Measurements from ENCODE around the gene FASLG. TPM values are rescaled to one million over a fixed set of nuclear protein-coding genes. Genes with fewer than 3 reads are reported as not detected.

Gene FASLG
- total and polyA plus RNA-seq, 10 of the 15 experiments (the other 5 are each of a cell fraction or from before 2014, with no cell fraction given) = 0.05 to 4.0 (median 0.09) TPM; not detected in 2

DNA sequence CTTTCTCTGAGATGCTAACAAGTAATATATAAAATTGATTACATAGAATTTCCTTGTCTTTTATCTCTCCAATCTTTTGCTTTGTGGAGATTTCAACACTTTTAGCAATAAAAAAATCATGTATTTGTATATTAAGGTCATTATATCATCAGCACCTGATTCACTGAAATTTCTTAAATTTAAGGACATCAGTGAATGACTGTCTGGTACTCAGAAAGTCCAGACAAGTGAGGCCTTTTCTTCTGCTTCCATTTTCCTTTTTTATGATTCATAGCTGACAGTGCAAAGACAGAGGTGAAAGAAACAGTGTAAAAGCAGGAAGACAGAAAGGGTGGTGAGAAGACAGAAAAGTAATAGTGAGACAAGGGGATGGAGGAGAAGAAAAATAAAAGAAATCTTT, 54.6 kb downstream of the FASLG start:
- intact Hi-C loops (cut with micrococcal nuclease; ENCODE audit: unreplicated experiment) = no loop called here
- Histone ChIP-seq H3K27ac (ENCODE audit: control insufficient read depth, insufficient read depth) (no peak overlapping the region), H3K4me2 (ENCODE audit: control insufficient read depth, insufficient read depth) (no peak overlapping the region), H3K36me3 (ENCODE audit: control insufficient read depth in 2 of 2, insufficient read depth in 2 of 2, low read length in 1 of 2) (no peaks in the 10 kb centered on the region), H3K4me3 (no peak overlapping the region), H3K9me3 (replicated peaks; ENCODE audit: control insufficient read depth, insufficient read depth, low read length) (no peaks in the 10 kb centered on the region; the same call in 2 of the 3 replicates), H3K4me1 (ENCODE audit: control insufficient read depth, insufficient read depth, low read length) (no peaks in the 10 kb centered on the region), H3K79me2 (ENCODE audit: control insufficient read depth, insufficient read depth, low read length) (no peaks in the 10 kb centered on the region), H3K9ac (ENCODE audit: control insufficient read depth, insufficient read depth, low read length) (no peak overlapping the region), H4K20me1 (ENCODE audit: control insufficient read depth, insufficient read depth) (no peaks in the 10 kb centered on the region), H2AFZ (ENCODE audit: control insufficient read depth, low read depth, low read length) (no peak overlapping the region), H3K27me3 (replicated peaks in 1 of 2; ENCODE audit: control insufficient read depth in 2 of 2, insufficient read depth in 2 of 2, low read length in 1 of 2) (peaks cover 0 to 9% of the 10 kb centered on the region in 2 experiments; a peak in 1 of 4 replicates)
- DNase-seq (ENCODE audit: low read depth, low spot score) (no peak), FAIRE-seq (no peak), ATAC-seq (no peak)
- POLR2A ChIA-PET = no interaction called here
- CTCF ChIA-PET = interaction anchor here (1.1 to 2.3 kb wide), 4 partner anchors 12 to 711 kb away, joined by 3 to 6 read pairs (median 6); no protein-coding TSS in a partner anchor
- in situ Hi-C loops (cut with MboI) = no loop called here
- RAD21 ChIA-PET (ENCODE audit: unreplicated experiment) = no interaction called here
- no TSS peak for BruUV-seq (replicated peaks)
- TF ChIP-seq SPI1 (IDR thresholded peaks at IDR 0.05; ENCODE audit: borderline replicate concordance, insufficient read depth, low read depth, low read length) = no peak
- no peak for TF ChIP-seq HDGF (IDR thresholded peaks at IDR 0.05)
- no peak for TF ChIP-seq SUPT20H (IDR thresholded peaks at IDR 0.05; ENCODE audit: borderline replicate concordance, control insufficient read depth, low read depth, low read length)
- no peak for TF ChIP-seq ZNF24 (IDR thresholded peaks at IDR 0.05)
- no peak for TF ChIP-seq SMARCA5 (IDR thresholded peaks at IDR 0.05)
- TF ChIP-seq STAT1 (conservative IDR thresholded peaks at IDR 0.05) = no peak
- no peak for TF ChIP-seq RCOR1 (conservative IDR thresholded peaks at IDR 0.05; ENCODE audit: low read depth, low read length)
- TF ChIP-seq SUZ12 (IDR thresholded peaks at IDR 0.05; ENCODE audit: unreplicated experiment) = no peak
- no peak for TF ChIP-seq TBL1XR1 (IDR thresholded peaks at IDR 0.05; ENCODE audit: low read depth, low read length)
- no peak for TF ChIP-seq NFYA (IDR thresholded peaks at IDR 0.05; ENCODE audit: borderline replicate concordance, low read depth, low read length)
- TF ChIP-seq ATF7 (IDR thresholded peaks at IDR 0.05; ENCODE audit: low read depth) = no peak
- SMC1A ChIA-PET (ENCODE audit: uncharacterized antibody, unreplicated experiment) = interaction anchor here (0.8 kb wide), 1 partner anchor 12 kb away, joined by 3 read pairs; no protein-coding TSS in a partner anchor

Small RNA genes lying within 50 kb of the gene (small RNA-seq; reads per million reads assigned to genes)
- not detected for gene RNU6-693P

Other genes starting within 250 kb of the FASLG start
- gene C1orf105, start 238.4 kb upstream of the FASLG start, total RNA-seq (2014; rRNA removed) = not detected in 2 replicates
- gene C1orf105, start 238.4 kb upstream of the FASLG start, total RNA-seq (2014; rRNA removed; fragmentation: Illumina TruSeq; extraction: Trizol) = not detected in 2 replicates
- not detected in 2 replicates for gene C1orf105, start 238.4 kb upstream of the FASLG start, total RNA-seq (2021)
- not detected in 2 replicates for gene C1orf105, start 238.4 kb upstream of the FASLG start, polyA plus RNA-seq (2011; rRNA removed)
- not detected in 2 replicates for gene C1orf105, start 238.4 kb upstream of the FASLG start, polyA plus RNA-seq (2014; fragmentation: Illumina TruSeq; extraction: Trizol)
- gene C1orf105, start 238.4 kb upstream of the FASLG start, polyA plus RNA-seq (2014; fragmentation: Nextera tagmentation; extraction: Ambion mirVana) = not detected
- gene C1orf105, start 238.4 kb upstream of the FASLG start, polyA plus RNA-seq (2014; rRNA removed) = not detected in 2 replicates
- not detected for gene C1orf105, start 238.4 kb upstream of the FASLG start, polyA plus RNA-seq (2016; fragmentation: Nextera tagmentation; extraction: Ambion mirVana)
- gene PIGC, start 215.0 kb upstream of the FASLG start, total RNA-seq (2014; rRNA removed) = 11.2 and 14.6 TPM in 2 replicates
- gene PIGC, start 215.0 kb upstream of the FASLG start, total RNA-seq (2014; rRNA removed; fragmentation: Illumina TruSeq; extraction: Trizol) = 13.7 and 14.6 TPM in 2 replicates
- gene PIGC, start 215.0 kb upstream of the FASLG start, total RNA-seq (2021) = 11.0 and 11.3 TPM in 2 replicates
- 34.7 and 37.3 TPM in 2 replicates for gene PIGC, start 215.0 kb upstream of the FASLG start, polyA plus RNA-seq (2011; rRNA removed)
- 16.0 and 20.1 TPM in 2 replicates for gene PIGC, start 215.0 kb upstream of the FASLG start, polyA plus RNA-seq (2014; fragmentation: Illumina TruSeq; extraction: Trizol)
- 10 to 100 TPM; 23.3 to 29.7 TPM for gene PIGC, start 215.0 kb upstream of the FASLG start, polyA plus RNA-seq (2014; fragmentation: Nextera tagmentation; extraction: Ambion mirVana)
- gene PIGC, start 215.0 kb upstream of the FASLG start, polyA plus RNA-seq (2014; rRNA removed) = 12.4 and 12.6 TPM in 2 replicates
- gene PIGC, start 215.0 kb upstream of the FASLG start, polyA plus RNA-seq (2016; fragmentation: Nextera tagmentation; extraction: Ambion mirVana) = 10 to 100 TPM; 26.1 to 26.8 TPM
- gene SUCO, start 126.0 kb upstream of the FASLG start, total RNA-seq (2014; rRNA removed) = 7.6 and 10.7 TPM in 2 replicates
- 13.5 TPM in 2 replicates for gene SUCO, start 126.0 kb upstream of the FASLG start, total RNA-seq (2014; rRNA removed; fragmentation: Illumina TruSeq; extraction: Trizol)
- gene SUCO, start 126.0 kb upstream of the FASLG start, total RNA-seq (2021) = 10.8 and 13.0 TPM in 2 replicates
- gene SUCO, start 126.0 kb upstream of the FASLG start, polyA plus RNA-seq (2011; rRNA removed) = 15.3 and 28.1 TPM in 2 replicates
- 10.6 and 13.8 TPM in 2 replicates for gene SUCO, start 126.0 kb upstream of the FASLG start, polyA plus RNA-seq (2014; fragmentation: Illumina TruSeq; extraction: Trizol)
- gene SUCO, start 126.0 kb upstream of the FASLG start, polyA plus RNA-seq (2014; fragmentation: Nextera tagmentation; extraction: Ambion mirVana) = 1 to 10 TPM; 1.7 to 2.6 TPM
- gene SUCO, start 126.0 kb upstream of the FASLG start, polyA plus RNA-seq (2014; rRNA removed) = 6.1 and 8.3 TPM in 2 replicates
- gene SUCO, start 126.0 kb upstream of the FASLG start, polyA plus RNA-seq (2016; fragmentation: Nextera tagmentation; extraction: Ambion mirVana) = 1 to 10 TPM; 6.5 to 8.6 TPM

All from GM12878 (cell line).